ENCODE data around the gene ARTN. TPM values are rescaled to one million over a fixed set of nuclear protein-coding genes. Genes with fewer than 3 reads are reported as not detected.

Gene ARTN
- total RNA-seq, 2 donors from 2014 or later = 2.5 to 4.2 TPM

DNA sequence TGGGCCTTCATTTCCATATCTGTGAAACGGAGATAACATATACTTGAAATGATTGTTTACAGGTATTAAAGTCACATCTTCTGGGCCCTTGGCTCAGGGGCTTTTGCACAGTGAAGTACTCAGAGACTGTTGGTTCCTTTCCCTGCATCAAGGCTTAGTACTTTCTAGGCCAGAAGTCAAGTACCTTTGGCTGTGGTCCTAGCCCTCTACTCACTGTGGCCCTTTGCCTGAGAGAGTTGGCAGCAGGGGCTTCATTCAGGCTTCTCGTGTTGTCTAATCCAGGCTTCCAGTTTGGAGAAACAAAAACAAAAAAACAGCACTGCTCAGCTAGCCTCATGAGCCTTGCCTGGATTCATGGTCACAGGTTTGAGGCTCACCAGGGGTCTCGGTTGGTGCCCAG is 28.1 kb downstream of the ARTN start:
- intact Hi-C loops (cut with DNase I) = no loop called here
- DNase-seq (ENCODE audit: low spot score) = no peak

DNA sequence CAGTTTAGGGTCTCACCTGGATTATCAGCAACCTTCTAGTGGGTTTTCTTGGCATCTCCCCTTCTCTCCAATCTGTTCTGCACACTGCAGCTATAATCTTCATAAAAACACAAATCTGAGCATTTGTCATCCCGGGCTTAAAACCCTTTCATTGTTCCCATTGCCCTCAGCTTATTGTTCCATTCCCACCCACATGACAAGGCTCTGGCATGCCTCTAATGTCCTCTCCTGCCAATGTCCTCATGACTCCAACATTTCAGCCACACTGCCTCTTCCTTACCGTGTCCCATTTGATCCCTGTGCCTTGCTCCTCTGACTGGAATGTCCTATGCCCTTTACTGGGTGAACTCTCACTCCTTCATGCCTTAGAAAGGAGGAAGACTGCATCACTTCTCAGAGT is 28.7 kb downstream of the ARTN start:
- no peak for DNase-seq (ENCODE audit: low spot score)
- intact Hi-C loops (cut with DNase I) = no loop called here

GRCh38 chr1:43963006-43963405 is 29.4 kb downstream of the ARTN start:
- intact Hi-C loops (cut with DNase I) = no loop called here
- no peak for DNase-seq (ENCODE audit: low spot score)

- DNase-seq (ENCODE audit: low spot score) = no peak
- intact Hi-C loops (cut with DNase I) = no loop called here
These were observed 30.3 kb downstream of the ARTN start for GRCh38 chr1:43963890-43964289.

DNA sequence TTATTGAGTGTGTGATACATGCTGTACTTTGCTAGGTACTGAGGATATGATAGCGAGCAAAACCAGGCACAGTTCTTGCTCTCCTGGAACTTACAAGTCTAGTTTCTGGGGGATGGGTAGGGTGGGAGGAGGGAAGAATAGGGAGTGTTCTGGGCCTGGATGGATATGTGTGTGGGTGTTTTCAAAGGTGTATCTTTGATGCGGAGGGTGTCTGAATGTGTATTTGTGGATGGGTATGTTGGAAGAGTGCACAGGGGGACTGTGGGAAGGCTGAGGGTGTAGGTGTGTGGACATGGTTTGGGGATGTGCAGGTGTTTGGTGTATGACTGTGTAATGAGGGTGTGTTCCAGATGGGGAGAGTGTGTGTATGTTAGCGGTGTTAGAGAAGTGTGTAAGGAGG is 31.7 kb downstream of the ARTN start:
- intact Hi-C loops (cut with DNase I) = no loop called here
- DNase-seq (ENCODE audit: low spot score) = no peak

GRCh38 chr1:43968348-43968948 is 34.8 kb downstream of the ARTN start:
- intact Hi-C loops (cut with DNase I) = no loop called here
- no peak for DNase-seq (ENCODE audit: low spot score)

DNA sequence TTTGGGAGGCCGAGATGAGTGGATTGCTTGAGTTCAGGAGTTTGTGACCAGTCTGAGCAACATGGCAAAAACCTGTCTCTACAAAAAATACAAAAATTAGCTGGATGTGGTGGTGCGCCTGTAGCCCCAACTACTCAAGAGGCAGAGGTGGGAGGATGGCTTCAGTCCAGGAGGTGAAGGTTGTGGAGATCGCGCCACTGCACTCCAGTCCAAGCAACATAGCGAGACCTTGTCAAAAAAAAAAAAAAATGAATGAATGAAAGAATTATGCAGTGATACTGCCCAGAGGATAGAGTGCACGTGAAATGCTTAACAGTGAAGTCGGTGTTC is 35.8 kb downstream of the ARTN start:
- no peak for DNase-seq (ENCODE audit: low spot score)
- intact Hi-C loops (cut with DNase I) = no loop called here

DNA sequence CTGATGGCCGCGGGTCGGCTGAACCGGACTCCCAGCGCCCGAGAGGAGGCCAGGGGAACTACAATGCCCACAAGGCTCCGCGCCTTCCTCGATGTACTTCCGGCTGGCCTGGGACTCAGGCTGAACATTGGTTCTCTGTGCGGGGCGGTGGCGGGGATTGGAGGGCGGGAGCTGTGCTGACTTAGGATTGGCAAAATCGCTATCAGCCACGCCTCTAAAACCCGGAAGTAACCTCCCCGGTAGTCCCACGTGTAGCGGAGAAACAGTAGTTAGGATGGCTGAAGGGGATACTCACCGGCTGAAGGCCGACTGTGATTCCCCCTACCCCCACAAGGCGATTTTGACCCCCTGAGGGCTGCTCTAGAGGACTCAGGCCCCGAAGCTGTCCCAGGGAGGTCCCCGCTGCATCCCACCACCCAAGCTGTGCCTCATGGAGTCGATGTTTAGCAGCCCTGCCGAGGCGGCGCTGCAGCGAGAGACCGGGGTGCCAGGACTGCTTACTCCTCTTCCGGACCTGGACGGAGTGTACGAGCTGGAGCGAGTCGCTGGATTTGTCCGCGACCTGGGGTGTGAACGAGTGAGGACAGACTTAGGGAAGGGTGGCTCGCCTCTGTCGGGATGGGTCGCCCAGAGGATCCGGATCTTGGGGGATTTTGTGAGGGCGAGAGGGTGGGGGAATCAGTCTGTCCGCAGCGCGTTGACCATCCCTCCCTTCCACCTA is 36.3 kb downstream of the ARTN start, which contains the start of gene DPH2:
Gene DPH2, plus strand, starts transcription at position 265 of the 721 bp plus-strand sequence. Its CDS starts 166 bp downstream, at position 431.
- intact Hi-C loops (cut with DNase I) = no loop called here
- peak; percentile 99 for DNase-seq (ENCODE audit: low spot score)

- intact Hi-C loops (cut with DNase I) = no loop called here
These were observed 36.9 kb downstream of the ARTN start for GRCh38 chr1:43970502-43970901.

DNA sequence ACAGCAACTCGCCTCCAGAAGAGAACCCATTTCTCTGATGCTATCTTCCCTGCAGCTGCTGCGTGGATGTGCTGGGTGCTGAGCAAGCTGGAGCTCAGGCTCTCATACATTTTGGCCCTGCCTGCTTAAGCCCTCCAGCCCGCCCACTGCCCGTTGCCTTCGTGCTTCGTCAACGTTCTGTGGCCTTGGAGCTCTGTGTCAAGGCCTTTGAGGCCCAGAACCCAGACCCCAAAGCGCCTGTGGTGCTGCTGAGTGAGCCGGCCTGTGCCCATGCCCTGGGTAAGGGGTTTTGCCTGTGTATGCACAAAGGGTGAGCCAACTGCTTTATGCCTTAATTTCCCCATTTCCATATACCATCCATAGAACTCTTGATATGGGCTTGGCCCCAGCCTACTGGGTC is 37.3 kb downstream of the ARTN start:
- intact Hi-C loops (cut with DNase I) = no loop called here

More at GRCh38 chr1:43970502-43970901, 36.9 kb downstream of the ARTN start:
- no peak for DNase-seq (ENCODE audit: low spot score)

GRCh38 chr1:43971336-43971980 is 37.9 kb downstream of the ARTN start:
- DNase-seq (ENCODE audit: low spot score) = peak; percentile 76
- intact Hi-C loops (cut with DNase I) = no loop called here

More for the DNA sequence above, 37.3 kb downstream of the ARTN start:
- DNase-seq (ENCODE audit: low spot score) = peak; percentile 61

GRCh38 chr1:43973981-43974442 is 40.4 kb downstream of the ARTN start:
- DNase-seq (ENCODE audit: low spot score) = no peak
- intact Hi-C loops (cut with DNase I) = no loop called here

GRCh38 chr1:43974443-43975248 is 41.0 kb downstream of the ARTN start, which contains the start of gene ATP6V0B:
Gene ATP6V0B, plus strand, starts transcription at chr1:43974960. Its CDS starts 81 bp downstream, at chr1:43975041.
- intact Hi-C loops (cut with DNase I) = no loop called here
- peak; percentile 99 for DNase-seq (ENCODE audit: low spot score)

- intact Hi-C loops (cut with DNase I) = no loop called here
- DNase-seq (ENCODE audit: low spot score) = peak; percentile 93
These were observed 41.8 kb downstream of the ARTN start for GRCh38 chr1:43975249-43975961.

DNA sequence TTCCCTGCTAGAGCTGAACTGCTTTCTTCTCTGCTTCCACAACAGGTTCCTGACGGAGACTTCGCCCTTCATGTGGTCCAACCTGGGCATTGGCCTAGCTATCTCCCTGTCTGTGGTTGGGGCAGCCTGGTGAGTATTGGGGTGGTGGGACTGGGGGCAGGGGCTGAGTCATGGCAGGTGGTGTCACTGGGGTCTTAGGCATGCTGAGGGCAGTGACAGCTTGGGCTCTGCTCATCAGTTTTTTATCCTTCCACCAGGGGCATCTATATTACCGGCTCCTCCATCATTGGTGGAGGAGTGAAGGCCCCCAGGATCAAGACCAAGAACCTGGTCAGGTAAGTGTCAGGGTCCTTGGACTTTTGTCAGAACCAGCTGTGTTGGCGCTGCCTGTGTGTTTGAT is 42.4 kb downstream of the ARTN start:
- intact Hi-C loops (cut with DNase I) = no loop called here
- DNase-seq (ENCODE audit: low spot score) = no peak

GRCh38 chr1:43976890-43977289 is 43.3 kb downstream of the ARTN start:
- no peak for DNase-seq (ENCODE audit: low spot score)
- intact Hi-C loops (cut with DNase I) = no loop called here

DNA sequence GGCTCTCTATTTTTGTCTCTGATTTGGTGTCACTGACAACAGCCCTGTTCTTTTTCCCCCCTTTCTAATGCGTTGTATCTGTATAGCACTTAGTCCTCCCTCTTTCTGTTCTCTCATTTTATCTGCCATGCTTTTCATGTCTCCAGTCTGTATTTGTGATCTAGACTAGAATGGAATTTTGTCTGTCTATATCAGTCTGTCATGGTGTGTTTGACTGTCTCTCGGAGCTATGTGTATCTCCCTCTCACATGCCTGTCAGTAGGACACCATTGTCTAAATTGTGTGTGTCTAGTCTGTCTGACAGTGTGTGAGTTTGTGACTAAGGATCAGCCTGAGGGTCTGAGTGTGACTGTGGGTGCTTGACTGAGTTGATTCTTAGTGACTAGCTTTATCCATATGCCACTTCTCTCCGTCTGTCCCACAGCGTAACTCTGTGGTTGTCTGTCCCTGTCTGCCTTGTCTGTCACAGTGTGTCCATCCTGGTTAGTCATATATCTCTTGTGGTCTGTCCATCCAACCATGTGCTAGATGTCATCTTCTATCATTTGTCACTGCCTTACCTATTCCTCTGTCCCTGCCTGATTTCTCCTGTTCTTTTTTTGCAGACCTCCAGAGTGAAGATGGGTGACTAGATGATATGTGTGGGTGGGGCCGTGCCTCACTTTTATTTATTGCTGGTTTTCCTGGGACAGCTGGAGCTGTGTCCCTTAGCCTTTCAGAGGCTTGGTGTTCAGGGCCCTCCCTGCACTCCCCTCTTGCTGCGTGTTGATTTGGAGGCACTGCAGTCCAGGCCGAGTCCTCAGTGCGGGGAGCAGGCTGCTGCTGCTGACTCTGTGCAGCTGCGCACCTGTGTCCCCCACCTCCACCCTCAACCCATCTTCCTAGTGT is 44.0 kb downstream of the ARTN start:
- intact Hi-C loops (cut with DNase I) = no loop called here
- peak; percentile 68 for DNase-seq (ENCODE audit: low spot score)

DNA sequence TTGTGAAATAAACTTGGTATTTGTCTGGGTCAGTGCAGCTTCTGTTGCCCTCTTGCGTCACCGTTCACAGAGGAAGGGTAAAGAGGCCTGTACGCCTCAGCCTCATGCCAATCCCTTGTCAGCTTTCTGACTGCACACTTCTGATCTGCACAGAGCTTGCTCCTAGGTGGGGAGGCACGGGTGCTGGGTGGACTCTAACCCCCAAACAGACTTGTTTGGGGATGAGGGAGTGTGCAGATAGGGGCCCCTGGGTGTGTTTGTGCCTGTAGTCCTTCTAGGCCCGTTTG is 44.6 kb downstream of the ARTN start:
- no peak for DNase-seq (ENCODE audit: low spot score)
- intact Hi-C loops (cut with DNase I) = no loop called here

Measured in posterior vena cava (tissue), 2 donors.